Smooth muscle cell (in vitro differentiated cells): ENCODE measurements around the gene PLEKHJ1. TPM values are rescaled to one million over a fixed set of nuclear protein-coding genes. Genes with fewer than 3 reads are reported as not detected.

Experiments used
- DNase-seq: peaks from one replicate; lab custom pipeline; 2025; ENCODE audit not compliant: unreplicated experiment; lab: John Stamatoyannopoulos, UW
- H2AFZ ChIP-seq: fragments of 200-600 bp; sonication (generic); 2 replicates; pipeline ENCODE4 v1.6.0; 2016; ENCODE audit warnings: antibody characterized with exemption, low read depth, mild to moderate bottlenecking
- H3F3A ChIP-seq: fragments of 200-600 bp; sonication (generic); 2 replicates; pipeline ENCODE4 v1.6.0; 2017; ENCODE audit warnings: antibody characterized with exemption, low read depth
- H3K27ac ChIP-seq: fragments of 200-600 bp; sonication (generic); 2 replicates; pipeline ENCODE4 v1.5.1; 2016; ENCODE audit warnings: low read depth, mild to moderate bottlenecking
- H3K27me3 ChIP-seq: fragments of 200-600 bp; sonication (generic); 2 replicates; pipeline ENCODE4 v1.6.1; 2016; ENCODE audit warnings: low read depth, mild to moderate bottlenecking
- H3K36me3 ChIP-seq: fragments of 200-600 bp; sonication (generic); 2 replicates; pipeline ENCODE4 v1.5.1; 2016; ENCODE audit warnings: low read depth
- H3K4me1 ChIP-seq: fragments of 200-600 bp; sonication (generic); 2 replicates; pipeline ENCODE4 v1.5.1; 2016; ENCODE audit warnings: low read depth
- H3K4me2 ChIP-seq: fragments of 200-600 bp; sonication (generic); 2 replicates; pipeline ENCODE4 v1.6.0; 2016; ENCODE audit warnings: mild to moderate bottlenecking
- H3K4me3 ChIP-seq: fragments of 200-600 bp; sonication (generic); 2 replicates; pipeline ENCODE4 v1.5.1; 2016; ENCODE audit warnings: mild to moderate bottlenecking
- H3K79me2 ChIP-seq: fragments of 200-600 bp; sonication (generic); 2 replicates; pipeline ENCODE4 v1.6.0; 2016; ENCODE audit warnings: low read depth, mild to moderate bottlenecking
- H3K9ac ChIP-seq: fragments of 200-600 bp; sonication (generic); 2 replicates; pipeline ENCODE4 v1.6.0; 2016; ENCODE audit warnings: low read depth
- H3K9me3 ChIP-seq: fragments of 200-600 bp; sonication (generic); replicated peaks from 2 replicates; pipeline ENCODE4 v1.5.1; 2016; ENCODE audit warnings: low read depth
- H4K20me1 ChIP-seq: fragments of 200-600 bp; sonication (generic); 2 replicates; pipeline ENCODE4 v1.6.0; 2016; ENCODE audit warnings: low read depth
- CTCF ChIP-seq: fragments of 200-600 bp; sonication (generic); IDR thresholded peaks from 2 replicates; pipeline ENCODE4 v1.5.1; 2017; ENCODE audit warnings: borderline replicate concordance, mild to moderate bottlenecking, antibody characterized with exemption; ENCODE audit not compliant: insufficient read depth, poor library complexity, severe bottlenecking
- WGBS: methylation state at CpG from one replicate; pipeline ENCODE4 v1.1.7; 2016; ENCODE audit warnings: low lambda C conversion rate; 5-methylcytosine and 5-hydroxymethylcytosine counted together
- polyA plus RNA-seq: library from polyadenylated mRNA; unstranded; fragments of >200 nt; fragmentation: Nextera tagmentation; extraction: Ambion mirVana; gene quantifications from 2 replicates; pipeline ENCODE4 v1.2.1, GENCODE V29; 2016
- total RNA-seq: library from RNA; depleted of rRNA; stranded (reverse); fragments of >200 nt; gene quantifications from 2 replicates; pipeline ENCODE4 v1.2.3, GENCODE V29; 2014

Gene PLEKHJ1
- total and polyA plus RNA-seq, 2 experiments from 2014 or later: 38.6 to 76.5 TPM

GRCh38 chr19:2192862-2193261 is 43.3 kb downstream of the PLEKHJ1 start:
- Histone ChIP-seq H3K27me3 (no peaks in the 10 kb centered on the region), H3K27ac (no peak overlapping the region), H3K4me2 (no peak overlapping the region), H3F3A (no peaks in the 10 kb centered on the region), H3K9me3 (no peaks in the 10 kb centered on the region), H3K9ac (no peak overlapping the region), H4K20me1 (peaks cover 48% of the 10 kb centered on the region), H2AFZ (no peak overlapping the region), H3K79me2 (peaks cover 7% of the 10 kb centered on the region), H3K4me1 (no peaks in the 10 kb centered on the region), H3K36me3 (no peaks in the 10 kb centered on the region), H3K4me3 (no peak overlapping the region)
- WGBS: 98% methylated on average over 17 of the region's 17 CpGs
- DNase-seq: no peak
- no peak for TF ChIP-seq CTCF

- H3K36me3 ChIP-seq: no peaks in the 10 kb centered on the region
Observed at GRCh38 chr19:2191456-2192310, 44.4 kb downstream of the PLEKHJ1 start.

GRCh38 chr19:2190848-2191455 is 45.2 kb downstream of the PLEKHJ1 start:
- Histone ChIP-seq H4K20me1 (peaks cover 45% of the 10 kb centered on the region), H3K36me3 (no peaks in the 10 kb centered on the region), H3K4me2 (no peak overlapping the region), H3K4me3 (no peak overlapping the region), H3K79me2 (peaks cover 7% of the 10 kb centered on the region), H3K4me1 (peaks cover 3% of the 10 kb centered on the region), H3K27me3 (no peaks in the 10 kb centered on the region), H3K9me3 (no peaks in the 10 kb centered on the region), H3F3A (no peaks in the 10 kb centered on the region), H2AFZ (no peak overlapping the region), H3K27ac (no peak overlapping the region), H3K9ac (no peak overlapping the region)
- DNase-seq: no peak
- WGBS: 97% methylated on average over 37 of the region's 37 CpGs
- no peak for TF ChIP-seq CTCF

More at GRCh38 chr19:2191456-2192310, 44.4 kb downstream of the PLEKHJ1 start:
- 93% methylated on average over 19 of the region's 32 CpGs for WGBS
- Histone ChIP-seq H2AFZ (no peak overlapping the region), H3K4me2 (no peak overlapping the region), H3F3A (no peaks in the 10 kb centered on the region), H3K27me3 (no peaks in the 10 kb centered on the region), H3K9ac (no peak overlapping the region), H3K79me2 (peaks cover 7% of the 10 kb centered on the region), H3K4me3 (no peak overlapping the region), H3K9me3 (no peaks in the 10 kb centered on the region), H3K4me1 (no peaks in the 10 kb centered on the region), H4K20me1 (peaks cover 45% of the 10 kb centered on the region), H3K27ac (no peak overlapping the region)
- DNase-seq: no peak
- TF ChIP-seq CTCF: no peak
